Measurements from ENCODE around the gene ATAD1.
"Not testable (repeated sequence)": the region's sequence is repeated elsewhere in the genome, so short reads cannot be mapped to it uniquely, and the experiment has no call there.

The ATAD1 gene

GRCh38 chr10:87817609-87818504 lies at the start of gene ATAD1:
Gene ATAD1, minus strand, starts transcription at chr10:87818226. Its CDS starts 3,627 bp downstream, at chr10:87814599.
- DNase-seq = peak; percentile 51

GRCh38 chr10:87867453-87867852 lies 49.4 kb upstream of the ATAD1 start:
- DNase-seq = no peak

- DNase-seq = no peak
Measured at GRCh38 chr10:87866412-87866974, 48.5 kb upstream of the ATAD1 start.

GRCh38 chr10:87865241-87865881 lies 47.3 kb upstream of the ATAD1 start:
- DNase-seq = no peak

GRCh38 chr10:87864496-87865059 lies 46.6 kb upstream of the ATAD1 start:
- no peak for DNase-seq

- not testable (repeated sequence) for DNase-seq
Measured at GRCh38 chr10:87863951-87864495, 46.0 kb upstream of the ATAD1 start.

- DNase-seq = peak; percentile 83
Measured at GRCh38 chr10:87863053-87863943, 45.3 kb upstream of the ATAD1 start, which contains the start of the genes KLLN and PTEN. Gene KLLN, minus strand, starts transcription at chr10:87863533. Its CDS starts 1,046 bp downstream, at chr10:87862487. Gene PTEN, plus strand, starts transcription at chr10:87863625. Its CDS starts 845 bp downstream, at chr10:87864470.

- DNase-seq = no peak
Measured at GRCh38 chr10:87862679-87863052, 44.6 kb upstream of the ATAD1 start.

GRCh38 chr10:87861953-87862678 lies 44.1 kb upstream of the ATAD1 start:
- DNase-seq = peak; percentile 53

- no peak for DNase-seq
Measured at GRCh38 chr10:87861566-87861952, 43.5 kb upstream of the ATAD1 start.

GRCh38 chr10:87860816-87861403 lies 42.9 kb upstream of the ATAD1 start:
- no peak for DNase-seq

GRCh38 chr10:87860156-87860795 lies 42.2 kb upstream of the ATAD1 start:
- DNase-seq = no peak

- not testable (repeated sequence) for DNase-seq
Measured at GRCh38 chr10:87855665-87856064, 37.6 kb upstream of the ATAD1 start.

- not testable (repeated sequence) for DNase-seq
Measured at GRCh38 chr10:87855247-87855646, 37.2 kb upstream of the ATAD1 start.

- no peak for DNase-seq
Measured at GRCh38 chr10:87852089-87852488, 34.1 kb upstream of the ATAD1 start.

- peak; percentile 10 for DNase-seq
Measured at GRCh38 chr10:87850742-87851205, 32.7 kb upstream of the ATAD1 start.

- no peak for DNase-seq
Measured at GRCh38 chr10:87849001-87849400, 31.0 kb upstream of the ATAD1 start.

GRCh38 chr10:87847550-87847949 lies 29.5 kb upstream of the ATAD1 start:
- DNase-seq = no peak

GRCh38 chr10:87846711-87847110 lies 28.7 kb upstream of the ATAD1 start:
- DNase-seq = not testable (repeated sequence)

- no peak for DNase-seq
Measured at GRCh38 chr10:87846023-87846422, 28.0 kb upstream of the ATAD1 start.

Measured in NCI-H1092 (cell line).